ENCODE measurements around the gene PRICKLE2.

Gene PRICKLE2

DNA sequence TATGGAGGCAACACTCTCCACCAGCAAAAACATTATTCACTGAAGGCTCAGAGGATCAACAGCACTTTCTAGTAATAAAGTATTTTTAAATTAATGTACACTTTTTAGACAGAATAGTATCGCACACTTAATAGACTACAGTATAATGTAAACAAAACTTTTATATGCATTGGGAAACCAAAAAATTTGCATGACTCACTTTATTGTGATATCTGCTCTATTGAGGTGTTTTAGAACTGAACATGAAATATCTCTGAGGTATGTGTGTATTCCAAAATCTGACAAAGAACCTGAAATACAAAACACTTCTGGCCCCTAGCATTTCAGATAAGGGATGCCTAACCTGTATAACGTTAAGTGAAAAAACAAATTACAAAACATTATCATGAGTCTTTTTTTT, 99.7 kb downstream of the PRICKLE2 start:
- DNase-seq, result no peak

DNA sequence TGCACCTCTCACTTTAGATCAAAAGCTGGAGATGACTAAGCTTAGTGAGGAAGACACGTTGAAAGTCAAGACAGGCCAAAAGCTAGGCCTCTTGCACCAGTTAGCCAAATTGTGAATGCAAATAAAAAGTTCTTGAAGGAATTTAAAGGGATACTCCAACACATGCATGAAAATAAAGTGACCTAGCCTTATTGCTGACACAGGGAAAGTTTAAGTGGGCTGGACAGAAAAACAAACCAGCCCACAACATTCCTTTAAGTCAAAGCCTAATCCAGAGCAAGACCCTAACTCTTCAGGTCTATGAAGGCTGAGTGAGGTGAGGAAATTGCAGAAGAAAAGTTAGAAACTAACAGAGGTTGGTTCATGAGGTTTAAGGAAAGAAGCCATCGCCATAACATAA, 101.3 kb downstream of the PRICKLE2 start:
- DNase-seq, result no peak

DNA sequence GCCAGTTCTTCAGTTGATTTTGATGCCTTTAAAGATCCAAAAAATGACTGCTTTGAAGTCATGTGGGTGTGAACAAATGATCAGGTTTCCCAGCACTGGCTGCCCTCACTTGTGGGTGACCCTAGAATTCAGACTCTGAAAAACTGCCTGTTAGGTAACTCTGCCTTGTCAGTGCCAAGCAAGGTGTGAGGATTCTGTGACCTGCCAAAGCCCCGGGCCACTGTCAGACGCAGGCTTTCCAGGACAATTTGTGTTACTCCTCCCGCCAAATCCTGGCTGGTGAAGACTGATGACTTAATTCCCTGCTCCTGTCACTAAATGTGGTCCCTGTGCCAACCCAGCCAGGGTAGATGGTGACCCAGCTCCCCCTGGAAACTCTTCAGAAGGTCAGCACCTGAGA, 102.8 kb downstream of the PRICKLE2 start:
- DNase-seq, result no peak

DNA sequence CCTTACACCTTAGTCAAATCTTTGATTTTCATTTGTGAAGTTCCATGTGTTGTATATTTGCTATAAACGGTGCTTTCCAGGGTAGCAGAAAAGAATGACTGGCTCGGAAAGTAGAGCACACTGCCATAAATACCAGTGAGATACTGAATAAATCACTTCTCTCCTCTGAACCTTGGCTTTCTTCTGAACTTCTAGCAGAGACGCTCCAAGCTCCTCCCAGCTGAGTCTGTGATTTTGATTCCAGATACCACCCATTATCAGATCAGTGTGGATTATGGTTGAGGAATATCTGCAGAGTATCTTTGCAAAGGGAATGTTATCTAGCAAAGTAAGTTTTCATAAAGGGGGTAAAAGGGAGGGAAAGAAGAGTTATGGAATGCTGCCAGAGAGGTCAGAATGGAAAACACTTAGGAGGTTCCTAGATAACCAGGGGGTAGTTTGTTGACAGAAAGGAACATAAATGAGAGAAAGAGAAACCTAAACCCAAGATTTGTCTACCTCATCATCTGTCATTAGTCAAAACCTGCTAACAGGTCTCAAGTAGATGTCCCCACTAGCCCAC, 103.4 kb downstream of the PRICKLE2 start:
- no peak for DNase-seq

DNA sequence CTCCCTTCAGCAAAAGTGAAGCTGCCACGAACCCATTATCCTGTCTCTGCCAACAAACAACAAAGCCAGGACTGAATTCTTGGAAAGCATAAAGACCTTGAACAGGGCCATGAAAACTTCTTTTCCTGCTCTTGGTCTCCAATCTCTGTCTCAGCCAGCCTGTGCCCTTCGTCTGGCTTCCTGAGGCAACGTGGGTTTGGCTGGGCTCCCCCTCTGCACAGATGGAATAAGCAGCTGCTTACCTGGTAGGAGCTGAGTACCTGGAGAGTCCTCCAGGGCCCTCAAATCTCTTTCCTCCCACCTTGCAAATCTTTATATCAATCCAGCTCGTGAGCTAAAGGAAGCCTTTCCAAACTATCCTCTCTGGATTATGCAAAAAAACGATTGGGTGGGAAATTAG, 104.4 kb downstream of the PRICKLE2 start:
- no peak for DNase-seq

DNA sequence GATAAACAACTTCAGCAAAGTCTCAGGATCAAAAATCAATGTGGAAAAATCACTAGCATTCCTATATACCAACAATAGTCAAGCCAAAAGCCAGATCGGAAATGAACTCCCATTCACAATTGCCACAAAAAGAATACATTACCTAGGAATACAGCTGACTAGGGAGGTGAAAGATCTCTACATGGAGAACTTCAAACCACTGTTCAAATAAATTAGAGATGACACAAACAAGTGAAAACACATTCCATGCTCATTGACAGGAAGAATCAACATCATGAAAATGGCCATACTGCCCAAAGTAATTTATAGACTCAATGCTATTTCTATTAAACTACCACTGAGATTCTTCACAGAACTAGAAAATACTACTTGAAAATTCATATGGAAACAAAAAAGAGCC, 107.8 kb downstream of the PRICKLE2 start:
- DNase-seq, result no peak

DNA sequence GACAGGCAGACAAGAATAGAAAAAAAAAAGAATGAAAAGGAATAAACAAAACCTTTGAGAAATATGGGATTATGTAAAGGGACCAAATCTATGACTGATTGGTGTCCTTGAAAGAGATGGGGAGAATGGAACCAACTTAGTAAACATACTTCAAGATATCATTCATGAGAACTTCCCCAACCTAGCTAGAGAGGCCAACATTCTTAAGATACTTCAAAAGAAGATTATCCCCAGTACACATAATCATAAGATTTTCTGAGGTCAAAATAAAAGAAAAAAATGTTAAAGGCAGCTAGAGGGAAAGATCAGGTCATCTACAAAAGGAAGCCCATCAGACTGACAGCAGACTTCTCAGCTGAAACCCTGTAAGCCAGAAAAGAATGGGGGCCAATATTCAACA, 110.6 kb downstream of the PRICKLE2 start:
- DNase-seq, result no peak

DNA sequence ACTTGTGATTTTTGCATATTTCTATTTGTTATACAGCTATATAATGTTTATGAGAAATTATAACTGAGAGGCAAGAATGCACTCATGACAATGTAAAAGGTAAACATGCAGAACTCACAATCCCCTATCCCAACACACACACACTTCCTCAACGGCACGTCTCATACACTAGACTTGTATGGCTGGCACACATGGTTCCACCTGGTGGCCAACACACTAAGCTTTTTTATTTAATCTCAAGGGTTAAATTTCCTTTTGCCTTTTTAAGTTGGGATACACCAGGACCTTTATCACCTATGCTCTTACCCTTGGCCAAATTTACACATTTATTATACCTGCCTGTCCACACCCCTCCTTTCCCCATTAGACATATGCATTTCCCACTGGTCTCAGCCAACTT, 113.4 kb downstream of the PRICKLE2 start:
- DNase-seq, result no peak

DNA sequence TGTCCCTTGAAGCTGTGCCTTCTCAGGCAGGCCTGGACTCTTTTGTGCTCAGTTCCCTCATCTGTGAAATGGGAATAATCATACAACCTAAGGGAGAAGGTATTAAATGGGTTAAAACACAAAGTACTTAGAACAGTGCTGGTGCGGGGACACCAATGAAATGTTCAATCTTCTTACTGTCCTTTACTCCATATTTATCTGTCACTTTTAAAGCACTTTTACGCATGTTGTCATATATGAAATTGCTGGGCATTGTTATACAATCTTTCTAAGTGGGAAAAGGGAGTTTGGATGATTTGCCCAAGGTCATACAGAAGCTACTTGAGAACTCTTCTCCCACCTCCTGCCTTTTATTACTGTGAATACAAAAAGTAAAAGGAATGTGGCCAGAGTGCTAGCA, 114.2 kb downstream of the PRICKLE2 start:
- no peak for DNase-seq

DNA sequence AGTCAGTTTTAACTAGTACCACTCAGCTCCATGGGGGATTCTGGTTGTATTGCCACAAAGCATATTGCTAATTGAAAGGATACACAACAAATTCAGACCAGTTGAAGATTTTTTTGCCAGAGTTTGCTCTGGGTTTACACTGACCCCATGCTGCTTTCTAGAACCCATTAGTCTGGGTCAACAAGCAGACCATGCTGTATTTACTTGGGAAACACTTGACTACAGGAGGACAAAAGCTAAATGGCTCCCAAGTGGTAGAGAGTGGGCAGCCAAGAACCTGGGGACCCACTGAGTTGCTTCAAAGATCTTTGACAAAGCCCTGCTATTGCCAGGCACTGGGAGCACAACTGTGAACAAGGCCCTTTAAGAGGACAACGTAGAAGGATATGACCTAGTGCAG, 115.2 kb downstream of the PRICKLE2 start:
- no peak for DNase-seq

DNA sequence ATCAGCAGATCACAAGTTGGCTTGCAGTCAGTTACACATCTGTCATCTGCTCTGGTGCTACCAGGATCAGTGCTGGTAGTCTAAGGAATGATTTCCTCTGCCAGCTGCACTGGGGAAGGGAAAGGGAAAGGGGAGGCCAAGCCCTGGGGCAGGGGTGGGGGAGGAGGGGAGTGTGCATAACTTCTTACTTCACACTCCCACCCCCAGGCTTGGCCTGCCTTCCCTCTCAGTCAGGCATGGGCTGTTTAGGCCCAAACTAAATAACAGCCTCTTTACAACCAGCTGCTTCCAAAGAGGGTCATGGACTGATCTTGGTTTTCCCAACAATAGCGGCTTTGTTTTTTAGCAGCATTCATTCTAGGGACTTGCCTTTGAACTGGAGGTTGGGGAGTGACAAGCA, 115.8 kb downstream of the PRICKLE2 start:
- DNase-seq, result no peak

DNA sequence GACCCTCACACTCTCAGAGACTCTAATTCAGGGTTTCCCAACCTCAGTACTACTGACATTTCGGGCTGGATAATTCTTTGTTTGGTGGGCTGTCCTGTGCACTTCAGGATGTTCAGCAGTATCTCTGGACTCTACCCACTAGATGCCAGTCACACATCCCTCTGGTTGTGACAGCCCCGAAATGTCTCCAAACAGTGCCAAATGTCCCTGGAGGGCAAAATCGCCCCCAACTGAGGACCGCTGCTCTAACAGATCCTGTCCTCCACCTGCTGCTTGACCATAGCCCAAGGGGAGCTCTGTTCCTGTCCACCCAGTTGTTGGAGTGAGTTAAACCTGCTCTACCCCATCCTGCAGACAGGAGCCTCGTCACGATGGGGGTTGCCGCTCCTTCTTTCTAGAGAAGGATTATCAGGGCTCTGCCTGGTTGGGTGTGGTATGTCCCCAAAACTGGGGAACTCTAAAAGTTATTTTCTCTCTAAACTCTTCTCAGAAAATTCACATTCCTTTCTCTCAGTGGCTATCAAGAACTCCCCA, 116.4 kb downstream of the PRICKLE2 start:
- no peak for DNase-seq

DNA sequence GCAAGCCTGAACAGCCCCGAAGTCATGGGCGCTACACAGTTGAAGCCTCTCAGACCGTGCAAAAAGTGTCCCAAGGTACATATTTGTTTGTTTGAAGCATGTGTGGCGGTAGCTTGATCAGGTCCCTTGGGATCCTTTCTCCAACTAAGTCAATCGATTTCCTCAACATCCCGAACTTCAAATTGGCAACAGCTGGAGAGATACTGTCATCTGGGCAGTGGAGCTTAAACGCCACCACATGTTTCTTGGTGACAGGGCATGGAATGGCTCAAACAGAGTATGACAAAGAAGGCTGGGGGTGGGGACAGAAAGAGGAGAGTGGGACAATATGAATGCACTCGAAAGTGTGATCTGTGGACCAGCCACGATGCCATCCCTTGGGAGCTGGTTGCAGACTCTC, 117.0 kb downstream of the PRICKLE2 start:
- DNase-seq, result no peak

DNA sequence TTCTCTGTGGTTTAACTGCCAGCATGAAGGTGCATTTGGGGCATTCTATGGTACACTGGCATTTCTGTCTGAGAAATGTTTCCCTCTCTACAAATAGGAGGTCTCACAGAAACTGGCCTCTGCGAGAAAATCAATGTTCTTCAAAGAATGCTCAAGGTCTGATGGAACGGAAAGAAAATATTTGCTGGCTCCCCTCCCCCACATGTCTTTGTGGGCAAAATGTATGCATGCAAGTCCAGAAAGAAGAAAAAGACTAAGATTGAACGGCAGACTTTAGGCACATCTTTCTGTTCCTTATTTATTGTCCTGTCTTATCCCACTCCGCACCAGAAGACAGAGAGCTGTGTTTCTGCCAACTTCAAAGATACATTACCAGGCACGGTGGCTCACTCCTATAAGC, 118.1 kb downstream of the PRICKLE2 start:
- no peak for DNase-seq

DNA sequence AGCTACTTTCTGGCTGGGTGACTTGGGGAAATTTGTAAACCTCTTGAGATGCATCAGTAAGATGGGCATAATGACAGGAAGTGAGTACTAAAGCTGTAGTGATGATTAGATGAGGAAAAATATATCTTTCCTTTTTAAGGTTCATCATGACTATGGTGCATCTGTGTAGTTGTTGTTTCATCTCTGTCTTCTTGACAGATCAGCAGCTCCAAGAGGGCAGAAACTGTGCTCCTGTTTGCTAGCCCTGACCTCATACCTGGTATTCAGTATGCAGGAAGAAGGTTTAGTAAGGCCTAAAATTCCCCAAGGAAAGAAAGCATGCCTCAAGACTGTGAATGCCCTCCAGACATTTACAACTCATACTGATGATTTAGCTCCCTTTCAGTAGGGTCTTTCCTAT, 119.5 kb downstream of the PRICKLE2 start:
- DNase-seq, result no peak

DNA sequence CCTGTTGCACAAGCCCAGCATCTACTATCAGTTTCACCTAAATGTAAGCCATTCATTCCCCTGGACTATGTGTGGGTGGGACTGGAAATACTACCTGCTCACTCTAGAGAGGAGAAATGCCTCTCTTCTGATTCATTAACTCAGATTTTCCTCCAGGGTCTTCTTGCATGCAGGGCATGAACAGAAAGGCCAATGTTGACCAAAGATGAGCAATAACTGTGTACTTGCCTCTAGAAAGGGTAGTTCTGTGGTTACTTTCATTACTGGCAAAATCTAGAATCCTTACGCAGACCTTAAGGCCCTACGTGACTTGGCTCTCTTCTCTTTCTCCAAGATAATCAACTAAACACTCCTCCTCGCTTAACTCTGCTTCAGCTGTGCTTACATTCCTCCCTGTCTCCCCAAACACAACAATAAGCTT, 120.6 kb downstream of the PRICKLE2 start:
- DNase-seq, result no peak

DNA sequence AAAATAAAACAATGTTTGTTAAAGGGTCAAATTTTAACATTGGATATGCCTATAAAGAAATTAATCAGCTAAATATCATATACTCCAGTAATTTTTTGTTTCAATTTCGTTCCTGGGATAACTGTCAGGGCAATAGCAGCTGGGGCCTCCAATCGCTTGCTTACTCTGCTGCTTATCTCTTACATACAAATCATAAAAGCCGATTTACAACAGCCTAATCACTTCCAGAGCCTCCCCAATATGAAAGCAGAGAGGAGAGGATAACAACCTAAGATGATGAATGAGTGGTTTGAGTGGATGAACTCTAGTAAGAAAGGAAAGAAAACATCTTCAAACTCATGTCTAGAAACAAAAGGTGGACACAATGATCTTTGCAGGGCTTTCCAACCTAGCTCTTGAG, 121.3 kb downstream of the PRICKLE2 start:
- no peak for DNase-seq

DNA sequence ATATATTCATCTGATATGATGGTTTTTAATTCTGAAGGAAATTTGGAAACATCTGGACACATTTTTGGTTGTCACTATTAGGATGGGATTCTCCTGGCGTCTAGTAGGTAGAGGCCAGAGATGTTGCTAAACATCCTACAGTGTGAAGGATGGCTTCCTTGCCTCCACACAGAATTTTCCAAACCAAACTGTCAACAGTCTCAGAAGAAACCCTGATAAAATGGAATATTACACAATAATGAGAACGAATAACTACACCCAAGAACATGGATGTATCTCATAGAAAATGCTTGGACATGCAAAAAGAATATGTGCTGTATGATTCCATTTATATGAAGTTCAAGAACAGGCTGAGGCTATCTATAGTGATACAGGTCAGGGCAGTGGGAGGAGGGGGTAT, 122.1 kb downstream of the PRICKLE2 start:
- no peak for DNase-seq

DNA sequence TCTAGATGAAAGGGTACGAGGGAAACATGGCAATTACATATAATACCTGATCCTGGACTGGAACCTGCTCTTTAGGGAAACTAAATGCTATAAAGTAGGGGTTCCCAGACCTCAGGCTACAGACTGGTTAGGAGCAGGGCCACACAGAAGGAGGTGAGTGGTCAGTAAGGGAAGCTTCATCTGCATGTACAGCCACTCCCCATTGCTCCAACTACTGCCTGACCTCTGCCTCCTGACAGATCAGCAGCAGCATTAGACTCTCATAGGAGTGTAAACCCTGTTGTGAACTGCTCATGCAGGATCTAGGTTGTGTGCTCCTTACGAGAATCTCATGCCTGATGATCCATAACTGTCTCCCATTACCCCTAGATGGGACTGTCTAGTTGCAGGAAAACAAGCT, 123.1 kb downstream of the PRICKLE2 start:
- no peak for DNase-seq

DNA sequence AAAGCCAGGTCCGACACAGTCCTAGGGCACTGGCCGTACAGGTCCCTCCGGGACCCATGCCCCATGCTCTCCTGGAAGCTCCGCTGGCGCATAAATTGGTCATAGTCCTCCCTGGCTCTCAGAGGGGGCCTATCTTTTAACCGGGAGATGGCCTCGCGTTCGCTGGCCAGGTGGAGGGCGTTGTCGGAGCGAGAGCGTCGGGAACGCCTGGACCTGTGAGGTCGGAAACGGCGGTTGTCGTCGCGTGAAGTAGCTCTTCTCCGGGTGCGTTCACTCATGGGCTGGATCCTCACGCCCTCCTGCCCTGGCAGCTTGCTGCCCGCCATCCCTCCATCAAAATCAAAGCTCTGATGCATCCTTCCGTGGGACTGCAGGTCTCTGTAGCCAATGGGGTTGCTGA, 126.0 kb downstream of the PRICKLE2 start:
- no peak for DNase-seq

DNA sequence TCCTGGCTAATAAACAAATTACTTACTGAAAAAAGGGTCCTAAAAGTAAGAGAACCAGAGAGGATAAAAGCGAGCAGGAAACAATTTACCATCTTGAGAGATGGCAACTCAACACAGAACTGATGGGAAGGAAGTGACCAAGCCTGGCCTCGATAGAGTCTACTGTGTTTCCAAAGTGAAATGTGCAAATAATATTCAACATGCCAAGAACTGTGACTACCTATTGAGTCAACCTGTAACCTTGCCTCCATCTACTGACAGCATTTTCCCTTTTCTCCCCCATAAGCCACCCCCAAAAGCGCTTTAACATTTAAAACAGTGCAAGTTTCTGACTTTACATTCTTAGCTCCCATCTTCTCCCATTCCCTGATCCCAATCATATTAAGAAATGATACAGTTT, 126.6 kb downstream of the PRICKLE2 start:
- no peak for DNase-seq

DNA sequence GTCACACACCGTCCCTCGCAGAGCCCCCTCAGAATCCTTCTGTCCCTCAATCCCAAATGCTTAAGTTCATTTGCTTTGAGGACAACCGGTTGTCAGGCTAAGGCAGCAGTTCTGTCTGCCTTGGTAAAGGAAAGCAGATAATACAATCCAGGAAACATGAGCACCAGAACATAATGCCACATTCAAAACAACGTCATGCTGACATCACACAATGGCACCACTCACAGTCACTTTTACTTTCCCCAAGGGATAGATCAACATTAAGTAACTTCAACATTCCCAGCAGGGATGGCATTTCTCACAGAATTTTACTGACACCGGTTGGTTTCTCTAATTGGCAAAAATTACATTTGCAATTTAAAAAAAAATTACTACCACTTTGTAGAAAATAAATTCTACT, 127.3 kb downstream of the PRICKLE2 start:
- DNase-seq, result no peak

DNA sequence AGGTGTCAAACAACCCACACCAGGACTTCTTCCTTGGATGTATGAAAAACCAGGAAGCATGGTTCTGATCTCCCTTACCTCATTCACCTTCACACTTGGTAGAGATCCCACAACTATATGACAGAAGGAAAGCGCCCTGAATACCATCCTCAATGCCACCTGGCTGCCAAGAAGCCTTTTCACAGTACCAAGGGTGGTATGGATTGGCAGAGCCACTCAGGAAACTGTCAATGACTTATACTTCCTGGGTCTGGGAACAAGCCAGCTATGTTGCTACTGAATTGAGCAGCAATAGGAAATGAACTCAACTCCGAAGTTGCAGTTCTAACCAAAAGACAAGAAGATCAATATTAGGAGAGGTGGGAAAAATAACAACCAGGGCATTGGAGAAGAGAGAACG, 129.5 kb downstream of the PRICKLE2 start:
- DNase-seq, result no peak

DNA sequence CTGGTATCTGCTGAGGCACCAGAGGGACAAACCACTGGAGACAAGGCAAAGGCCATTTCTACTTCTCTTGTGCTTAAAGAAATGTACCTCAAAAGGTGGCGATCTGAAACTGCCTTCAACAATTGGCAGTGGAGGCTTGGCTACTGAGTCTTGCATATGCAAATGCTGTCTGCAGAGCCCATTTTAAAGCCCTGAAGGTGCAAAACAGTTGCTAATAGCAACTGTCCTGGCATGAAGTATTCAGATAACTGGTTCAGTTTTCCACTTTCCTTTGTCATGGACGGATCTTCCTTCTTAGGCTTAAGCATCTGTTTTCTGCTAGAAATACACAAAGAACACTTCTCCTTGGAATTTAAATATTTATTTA, 130.6 kb downstream of the PRICKLE2 start:
- no peak for DNase-seq

DNA sequence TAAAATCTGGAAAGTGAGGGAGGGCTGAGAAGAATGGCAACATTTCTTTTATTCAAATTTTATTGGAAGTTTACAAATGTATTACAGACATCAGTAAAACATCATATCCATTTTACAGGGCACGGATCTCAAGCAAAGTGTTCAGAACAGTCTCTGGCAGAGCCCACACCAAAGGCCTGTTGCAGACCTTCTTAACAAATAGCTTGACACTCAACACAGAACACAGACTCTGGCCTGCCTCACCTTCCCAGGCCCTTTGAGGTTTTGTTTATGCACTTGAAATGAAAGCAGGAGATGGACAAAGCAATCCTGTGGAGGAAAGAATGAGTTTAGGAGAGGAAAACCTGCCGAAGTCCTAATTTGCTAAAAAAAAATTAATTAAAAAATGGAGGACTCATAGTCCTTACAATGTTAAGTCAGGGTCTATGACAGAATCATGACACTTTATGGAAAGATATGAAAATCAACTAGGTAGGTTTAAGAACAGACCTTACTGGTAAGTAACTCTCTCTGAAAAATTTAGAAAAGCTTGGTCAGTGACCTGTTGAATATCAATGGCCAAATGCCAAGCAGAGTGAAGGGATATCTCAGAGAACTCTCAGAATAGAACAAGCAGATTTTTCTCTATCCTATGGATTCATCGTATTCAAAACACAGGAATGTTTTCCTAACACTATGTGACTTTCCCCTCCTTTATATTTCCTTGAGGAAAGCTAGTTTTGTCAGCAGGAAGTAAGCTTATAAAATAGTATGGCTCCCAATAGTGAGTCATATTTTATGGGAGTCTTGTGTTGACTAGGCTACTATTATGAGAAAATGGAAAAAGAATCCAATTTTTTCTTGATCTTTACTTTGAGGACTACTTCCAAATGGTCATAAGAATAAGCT, 131.2 kb downstream of the PRICKLE2 start:
- DNase-seq, result no peak
